ENCODE data around the gene SLC22A13.

DNA sequence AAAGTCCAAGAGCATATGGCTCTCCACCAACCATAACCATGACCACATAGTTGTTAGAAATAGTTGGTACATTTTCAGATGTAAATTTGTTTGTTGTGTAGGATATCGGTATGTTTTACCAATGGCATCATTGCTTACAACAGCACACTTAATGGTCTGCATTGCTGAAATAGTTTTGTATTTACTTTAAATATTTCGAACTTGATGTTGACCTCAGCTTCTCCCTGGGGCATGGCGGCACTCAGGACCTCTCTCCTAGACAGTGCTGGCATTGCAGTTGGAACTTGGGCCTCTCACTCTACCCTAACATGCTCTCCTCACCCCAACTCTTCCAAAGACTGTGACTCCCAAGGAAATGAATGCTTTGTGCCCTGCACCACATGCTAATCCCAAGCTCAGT, 5.0 kb downstream of the SLC22A13 start:
- TF ChIP-seq, protein P1, sequence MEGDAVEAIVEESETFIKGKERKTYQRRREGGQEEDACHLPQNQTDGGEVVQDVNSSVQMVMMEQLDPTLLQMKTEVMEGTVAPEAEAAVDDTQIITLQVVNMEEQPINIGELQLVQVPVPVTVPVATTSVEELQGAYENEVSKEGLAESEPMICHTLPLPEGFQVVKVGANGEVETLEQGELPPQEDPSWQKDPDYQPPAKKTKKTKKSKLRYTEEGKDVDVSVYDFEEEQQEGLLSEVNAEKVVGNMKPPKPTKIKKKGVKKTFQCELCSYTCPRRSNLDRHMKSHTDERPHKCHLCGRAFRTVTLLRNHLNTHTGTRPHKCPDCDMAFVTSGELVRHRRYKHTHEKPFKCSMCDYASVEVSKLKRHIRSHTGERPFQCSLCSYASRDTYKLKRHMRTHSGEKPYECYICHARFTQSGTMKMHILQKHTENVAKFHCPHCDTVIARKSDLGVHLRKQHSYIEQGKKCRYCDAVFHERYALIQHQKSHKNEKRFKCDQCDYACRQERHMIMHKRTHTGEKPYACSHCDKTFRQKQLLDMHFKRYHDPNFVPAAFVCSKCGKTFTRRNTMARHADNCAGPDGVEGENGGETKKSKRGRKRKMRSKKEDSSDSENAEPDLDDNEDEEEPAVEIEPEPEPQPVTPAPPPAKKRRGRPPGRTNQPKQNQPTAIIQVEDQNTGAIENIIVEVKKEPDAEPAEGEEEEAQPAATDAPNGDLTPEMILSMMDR (IDR thresholded peaks at IDR 0.05): no peak
- no peak for TF ChIP-seq POLR2A (IDR thresholded peaks at IDR 0.05)
- no peak for TF ChIP-seq EP300 (IDR thresholded peaks at IDR 0.05)
